A673 (cell line): ENCODE data around the gene THSD8.
A peak's percentile ranks its signal among the peaks of the same experiment; 100 is the strongest.

ENCODE experiments used
- EZH2 ChIP-seq: fragments of 200-600 bp; sonication (generic); IDR thresholded peaks from 2 replicates; pipeline ENCODE4 v1.6.1; 2017; ENCODE audit warnings: borderline replicate concordance, low read depth, mild to moderate bottlenecking, mixed read lengths, antibody characterized with exemption, low read length; ENCODE audit not compliant: poor library complexity, severe bottlenecking
- TF ChIP-seq, protein P1 (sequence below): fragments of 300-800, 200-600 bp; sonication (generic); conservative IDR thresholded peaks from 2 replicates; pipeline ENCODE4 v1.5.1; 2017; ENCODE audit warnings: low read depth, mild to moderate bottlenecking, antibody characterized with exemption, low read length, moderate library complexity, mixed read lengths

DNA sequence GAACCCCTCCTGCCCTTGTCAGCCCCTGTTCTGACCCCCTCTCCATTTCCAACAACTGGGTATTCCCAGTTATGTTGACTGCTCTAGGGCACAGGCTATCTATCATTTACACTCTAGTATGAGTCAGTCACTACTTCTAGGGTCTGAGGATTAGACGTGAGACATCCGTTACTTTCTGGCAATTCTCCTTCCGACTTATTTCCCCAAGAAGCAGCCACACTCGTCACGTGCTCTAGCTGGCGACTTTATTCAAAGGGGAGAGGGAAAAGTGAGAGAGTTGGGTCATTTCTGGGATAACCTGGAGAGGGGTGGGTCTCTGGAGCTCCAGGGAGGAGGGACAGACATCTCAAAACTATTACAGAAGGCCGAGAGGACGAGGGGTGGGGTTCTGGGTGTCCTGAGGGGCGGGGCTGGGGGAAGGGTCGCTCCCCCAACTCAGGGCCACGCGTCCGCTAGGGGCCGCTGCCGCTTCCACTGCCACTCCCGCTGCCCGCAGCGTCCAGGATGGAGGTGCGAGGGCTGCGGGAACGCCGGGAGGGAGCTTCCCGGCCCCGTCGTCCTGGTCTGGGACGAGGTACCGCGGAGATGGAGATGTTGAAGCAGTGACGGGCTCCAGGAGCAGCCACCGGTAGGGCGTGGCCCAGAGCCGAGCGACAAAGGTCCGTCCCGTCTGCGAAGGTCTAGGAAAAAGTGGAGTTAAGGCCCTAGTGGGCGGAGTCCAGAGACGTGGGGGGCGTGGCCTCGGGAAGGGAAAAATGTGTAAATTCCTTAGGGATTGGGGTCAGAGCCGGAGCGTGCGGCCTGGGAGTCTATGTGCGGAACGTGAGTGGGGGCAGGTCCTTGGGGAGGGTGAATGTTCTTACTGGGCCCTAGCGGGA is 23.6 kb downstream of the THSD8 start:
- TF ChIP-seq, protein P1, sequence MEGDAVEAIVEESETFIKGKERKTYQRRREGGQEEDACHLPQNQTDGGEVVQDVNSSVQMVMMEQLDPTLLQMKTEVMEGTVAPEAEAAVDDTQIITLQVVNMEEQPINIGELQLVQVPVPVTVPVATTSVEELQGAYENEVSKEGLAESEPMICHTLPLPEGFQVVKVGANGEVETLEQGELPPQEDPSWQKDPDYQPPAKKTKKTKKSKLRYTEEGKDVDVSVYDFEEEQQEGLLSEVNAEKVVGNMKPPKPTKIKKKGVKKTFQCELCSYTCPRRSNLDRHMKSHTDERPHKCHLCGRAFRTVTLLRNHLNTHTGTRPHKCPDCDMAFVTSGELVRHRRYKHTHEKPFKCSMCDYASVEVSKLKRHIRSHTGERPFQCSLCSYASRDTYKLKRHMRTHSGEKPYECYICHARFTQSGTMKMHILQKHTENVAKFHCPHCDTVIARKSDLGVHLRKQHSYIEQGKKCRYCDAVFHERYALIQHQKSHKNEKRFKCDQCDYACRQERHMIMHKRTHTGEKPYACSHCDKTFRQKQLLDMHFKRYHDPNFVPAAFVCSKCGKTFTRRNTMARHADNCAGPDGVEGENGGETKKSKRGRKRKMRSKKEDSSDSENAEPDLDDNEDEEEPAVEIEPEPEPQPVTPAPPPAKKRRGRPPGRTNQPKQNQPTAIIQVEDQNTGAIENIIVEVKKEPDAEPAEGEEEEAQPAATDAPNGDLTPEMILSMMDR: peak; percentile 81
- no peak for TF ChIP-seq EZH2
